CD4-positive, alpha-beta T cell (primary cell): Measurements from ENCODE around the gene RASIP1. TPM values are rescaled to one million over a fixed set of nuclear protein-coding genes. Genes with fewer than 3 reads are reported as not detected.
"Not testable (repeated sequence)": the region's sequence is repeated elsewhere in the genome, so short reads cannot be mapped to it uniquely, and the experiment has no call there.

Source experiments
- ATAC-seq: fragments of 200-7000 bp; cut with Tn5 transposase; one replicate; pipeline ENCODE4 v1.10.0; 2022; ENCODE audit warnings: mild to moderate bottlenecking; ENCODE audit not compliant: poor library complexity
- CTCF ChIA-PET: fragments of 350-600 bp; sonication (Branson Sonifier 250); formaldehyde crosslinking; loops from one replicate; lab custom pipeline; 2021; ENCODE audit warnings: antibody characterized with exemption, inconsistent platforms; lab: Charles Lee
- POLR2A ChIA-PET: fragments of 350-600 bp; sonication (Branson Sonifier 250); formaldehyde crosslinking; loops from one replicate; lab custom pipeline; 2021; ENCODE audit warnings: antibody characterized with exemption, inconsistent platforms; lab: Charles Lee
- DNase-seq, 14 experiments: peaks; one replicate each; pipeline ENCODE4 v3.0.0-alpha.2; 2013 to 2020; ENCODE audit warnings: mixed read lengths in 2 of 14
- H3K27ac ChIP-seq, 2 donors: one replicate each; pipeline versions ENCODE4 v1.5.1 to v1.7.0; 2013; ENCODE audit warnings: low read length in 2 of 2, low read depth in 1 of 2, mild to moderate bottlenecking in 1 of 2
- H3K27me3 ChIP-seq, 2 experiments: 1 replicate in 1 of 2; 2 replicates in 1 of 2; pipeline versions ENCODE4 v1.6.1 to v1.7.0; 2013; ENCODE audit warnings: low read length in 2 of 2, control low read depth in 1 of 2, mild to moderate bottlenecking in 1 of 2, moderate library complexity in 1 of 2; ENCODE audit not compliant: insufficient read depth in 2 of 2, control insufficient read depth in 1 of 2
- H3K36me3 ChIP-seq: one replicate; pipeline ENCODE4 v1.6.1; 2013; ENCODE audit warnings: low read length, control low read depth; ENCODE audit not compliant: insufficient read depth
- H3K4me1 ChIP-seq: one replicate; pipeline ENCODE4 v1.6.1; 2013; ENCODE audit warnings: low read length, control low read depth; ENCODE audit not compliant: insufficient read depth
- H3K4me3 ChIP-seq: one replicate; pipeline ENCODE4 v1.5.1; 2013; ENCODE audit warnings: mild to moderate bottlenecking, low read length, moderate library complexity
- H3K9me3 ChIP-seq, 2 experiments: 1 replicate in 1 of 2; 2 replicates in 1 of 2; pipeline versions ENCODE4 v1.6.1 to v1.7.0; 2013; ENCODE audit warnings: low read length in 2 of 2, mild to moderate bottlenecking in 2 of 2, control low read depth in 1 of 2, moderate library complexity in 1 of 2; ENCODE audit not compliant: control insufficient read depth in 1 of 2, insufficient read depth in 1 of 2
- H3K27ac Mint-ChIP-seq: one replicate; pipeline ENCODE4 v1.8.0; 2020; ENCODE audit warnings: mixed read lengths
- H3K27me3 Mint-ChIP-seq: one replicate; pipeline ENCODE4 v1.8.0; 2021; ENCODE audit warnings: mixed read lengths
- H3K36me3 Mint-ChIP-seq: one replicate; pipeline ENCODE4 v1.8.0; 2021; ENCODE audit warnings: low read depth, mixed read lengths
- H3K4me1 Mint-ChIP-seq: one replicate; pipeline ENCODE4 v1.8.0; 2021; ENCODE audit warnings: low read depth, mixed read lengths
- H3K4me3 Mint-ChIP-seq: one replicate; pipeline ENCODE4 v1.8.0; 2020; ENCODE audit warnings: mild to moderate bottlenecking, mixed read lengths
- H3K9me3 Mint-ChIP-seq: one replicate; pipeline ENCODE4 v1.8.0; 2020; ENCODE audit warnings: mixed read lengths
- CTCF ChIP-seq: fragments of 200-600 bp; IDR thresholded peaks from one replicate; pipeline ENCODE4 v1.8.0; 2022; ENCODE audit warnings: antibody characterized with exemption, mild to moderate bottlenecking
- intact Hi-C, 2 experiments: fragments of 100-400 bp; cut with DNase I in 1 of 2; cut with micrococcal nuclease in 1 of 2; formaldehyde crosslinking; loops; one replicate each; pipeline versions ENCODE4 v1.15.1 to v1.9.0; 2023 to 2025; cut with DNase I, micrococcal nuclease
- total RNA-seq, 174 experiments: library from RNA in 2 of 174; stranded (reverse) in 2 of 174; gene quantifications; one replicate each; pipeline ENCODE4 v1.2.3 and lab custom pipeline; 2021 to 2026

RASIP1 gene
- total RNA-seq, 2 experiments from 2014 or later = 0.55 to 0.56 TPM

GRCh38 chr19:48680436-48681126 is 59.8 kb downstream of the RASIP1 start:
- no peak overlapping the region for H3K27ac Mint-ChIP-seq
- peaks cover under 1% of the 10 kb centered on the region for H3K4me1 Mint-ChIP-seq
- no peaks in the 10 kb centered on the region for H3K9me3 ChIP-seq
- H3K4me1 ChIP-seq = peaks cover 2% of the 10 kb centered on the region
- TF ChIP-seq CTCF = no peak
- no peaks in the 10 kb centered on the region for H3K27me3 Mint-ChIP-seq
- H3K9me3 Mint-ChIP-seq = no peaks in the 10 kb centered on the region
- DNase-seq = no peak
- no peaks in the 10 kb centered on the region for H3K36me3 Mint-ChIP-seq
- H3K4me3 Mint-ChIP-seq = no peak overlapping the region
- H3K36me3 ChIP-seq = no peaks in the 10 kb centered on the region
- no peaks in the 10 kb centered on the region for H3K27me3 ChIP-seq
- ChIA-PET CTCF (no interaction called here), POLR2A (no interaction called here)
- intact Hi-C loops = no loop called here
- H3K4me3 ChIP-seq = no peak overlapping the region
- no peak overlapping the region for H3K27ac ChIP-seq
- ATAC-seq = no peak

- H3K9me3 Mint-ChIP-seq, DNase-seq, intact Hi-C loops, H3K4me1 Mint-ChIP-seq, POLR2A ChIA-PET, H3K27me3 Mint-ChIP-seq, H3K27me3 ChIP-seq, H3K27ac ChIP-seq, H3K9me3 ChIP-seq, H3K27ac Mint-ChIP-seq, ATAC-seq, H3K4me1 ChIP-seq, H3K4me3 ChIP-seq, H3K36me3 Mint-ChIP-seq, H3K36me3 ChIP-seq, CTCF ChIA-PET, H3K4me3 Mint-ChIP-seq: not testable (repeated sequence)
Observed at GRCh38 chr19:48680006-48680405, 60.4 kb downstream of the RASIP1 start.

- H3K27me3 ChIP-seq = no peaks in the 10 kb centered on the region
- no peaks in the 10 kb centered on the region for H3K36me3 ChIP-seq
- peaks cover 9% of the 10 kb centered on the region for H3K4me1 ChIP-seq
- ChIA-PET POLR2A (no interaction called here), CTCF (no interaction called here)
- intact Hi-C loops = loop anchor here in 1 of 2 experiments (5.0 kb wide), 2 partner anchors 34 to 41 kb away; partner anchors contain the start of gene DBP
- H3K4me3 ChIP-seq = no peak overlapping the region
- H3K27me3 Mint-ChIP-seq = no peaks in the 10 kb centered on the region
- no peaks in the 10 kb centered on the region for H3K9me3 Mint-ChIP-seq
- no peak overlapping the region for H3K27ac ChIP-seq
- peaks cover 7% of the 10 kb centered on the region for H3K4me1 Mint-ChIP-seq
- H3K4me3 Mint-ChIP-seq = no peak overlapping the region
- ATAC-seq (no peak), DNase-seq (no peak)
- no peaks in the 10 kb centered on the region for H3K36me3 Mint-ChIP-seq
- no peaks in the 10 kb centered on the region for H3K9me3 ChIP-seq
- no peak for TF ChIP-seq CTCF
- no peak overlapping the region for H3K27ac Mint-ChIP-seq
Observed at GRCh38 chr19:48678201-48678600, 62.2 kb downstream of the RASIP1 start.
